Stimulated activated CD4-positive, alpha-beta T cell treated with anti-CD3 and anti-CD28 coated beads, Interleukin-2, amount 100 ng/mL, for 24 hours (primary cell): ENCODE data around the gene FCHSD2.
"Not testable (repeated sequence)": the region's sequence is repeated elsewhere in the genome, so short reads cannot be mapped to it uniquely, and the experiment has no call there.

Experiments
- DNase-seq, 2 donors: peaks; one replicate each; pipeline ENCODE4 v3.0.0-alpha.2; 2020

FCHSD2 gene

DNA sequence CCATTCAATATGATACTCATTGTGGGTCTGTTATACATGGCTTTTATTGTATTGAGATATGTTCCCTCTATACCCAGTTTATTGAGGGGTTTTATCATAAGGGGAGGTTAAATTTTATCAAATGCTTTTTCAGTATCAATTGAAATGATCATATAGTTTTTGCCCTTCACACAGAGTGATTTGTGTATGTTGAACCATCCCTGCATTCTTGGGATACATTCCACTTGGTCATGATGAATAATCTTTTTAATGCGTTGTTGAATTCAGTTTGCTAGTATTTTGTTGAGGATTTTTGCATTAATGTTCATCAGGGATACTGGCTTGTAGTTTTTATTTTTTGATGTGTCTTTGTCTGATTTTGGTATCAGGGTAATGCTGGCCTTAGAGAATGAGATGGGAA is 229.9 kb downstream of the FCHSD2 start:
- no peak for DNase-seq

DNA sequence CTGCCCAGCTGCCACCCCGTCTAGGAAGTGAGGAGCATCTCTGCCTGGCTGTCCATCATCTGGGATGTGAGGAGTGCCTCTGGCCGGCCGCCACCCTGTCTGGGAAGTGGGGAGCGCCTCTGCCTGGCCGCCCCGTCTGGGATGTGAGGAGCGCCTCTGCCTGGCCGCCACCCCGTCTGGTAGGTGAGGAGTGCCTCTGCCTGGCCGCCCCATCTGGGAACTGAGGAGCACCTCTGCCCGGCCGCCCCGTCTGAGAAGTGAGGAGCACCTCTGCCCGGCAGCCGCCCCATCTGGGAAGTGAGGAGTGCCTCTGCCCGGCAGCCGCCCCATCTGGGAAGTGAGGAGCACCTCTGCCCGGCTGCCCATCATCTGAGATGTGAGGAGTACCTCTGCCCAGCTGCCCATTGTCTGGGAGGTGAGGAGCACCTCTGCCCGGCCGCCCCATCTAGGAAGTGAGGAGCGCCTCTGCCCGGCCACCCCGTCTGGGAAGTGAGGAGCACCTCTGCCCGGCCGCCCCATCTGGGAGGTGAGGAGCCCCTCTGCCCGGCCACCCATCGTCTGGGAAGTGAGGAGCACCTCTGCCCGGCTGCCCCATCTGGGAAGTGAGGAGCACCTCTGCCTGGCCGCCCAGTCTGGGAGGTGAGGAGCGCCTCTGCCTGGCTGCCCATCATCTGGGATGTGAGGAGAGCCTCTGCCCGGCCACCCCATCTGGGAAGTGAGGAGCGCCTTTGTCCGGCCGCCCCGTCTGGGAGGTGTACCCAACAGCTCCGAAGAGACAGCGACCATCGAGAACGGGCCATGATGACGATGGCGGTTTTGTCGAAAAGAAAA is 232.3 kb downstream of the FCHSD2 start:
- DNase-seq, result not testable (repeated sequence)

DNA sequence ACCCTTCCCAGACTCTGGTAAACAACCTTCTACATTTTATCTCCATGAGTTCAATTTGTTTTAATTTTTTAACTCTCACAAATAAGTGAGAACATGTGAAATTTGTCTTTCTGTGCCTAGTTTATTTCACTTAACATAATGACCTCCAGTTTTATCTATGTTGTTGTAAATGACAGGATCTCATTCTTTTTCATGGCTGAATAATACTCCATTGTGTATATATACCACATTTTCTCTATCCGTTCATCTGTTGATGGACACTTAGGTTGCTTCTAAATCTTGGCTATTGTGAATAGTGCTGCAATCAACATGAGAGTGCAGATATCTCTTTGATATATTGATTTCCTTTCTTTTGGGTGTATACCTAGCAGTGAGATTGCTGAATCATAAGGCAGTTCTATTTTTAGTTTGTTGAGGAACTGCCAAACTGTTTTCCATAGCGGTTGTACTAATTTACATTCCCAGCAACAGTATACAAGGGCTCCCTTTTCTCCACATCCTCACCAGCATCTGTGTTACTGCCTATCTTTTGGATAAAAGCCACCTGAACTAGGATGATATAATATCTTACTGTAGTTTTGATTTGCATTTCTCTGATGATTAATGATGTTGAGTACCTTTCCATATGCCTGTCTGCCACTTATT is 234.0 kb downstream of the FCHSD2 start:
- no peak for DNase-seq

DNA sequence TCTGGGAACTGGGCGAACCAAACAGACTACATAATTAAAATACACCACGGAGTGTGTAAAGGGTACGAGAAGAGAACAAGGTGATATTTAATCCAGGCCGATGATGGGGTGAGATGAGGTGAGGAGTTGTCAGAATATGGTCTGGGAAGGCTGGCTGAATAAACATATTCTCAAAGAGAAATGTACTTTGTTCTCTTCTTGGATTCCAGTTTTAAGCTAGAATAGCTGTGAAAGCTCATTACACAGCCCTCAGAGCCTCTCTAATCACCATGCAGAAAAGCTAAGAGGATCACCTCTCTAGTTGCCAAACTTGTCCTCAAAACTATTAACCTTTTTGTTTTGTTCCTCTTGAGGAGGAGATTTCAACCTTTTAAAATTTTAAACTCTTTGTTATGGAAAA is 238.1 kb downstream of the FCHSD2 start:
- no peak for DNase-seq

DNA sequence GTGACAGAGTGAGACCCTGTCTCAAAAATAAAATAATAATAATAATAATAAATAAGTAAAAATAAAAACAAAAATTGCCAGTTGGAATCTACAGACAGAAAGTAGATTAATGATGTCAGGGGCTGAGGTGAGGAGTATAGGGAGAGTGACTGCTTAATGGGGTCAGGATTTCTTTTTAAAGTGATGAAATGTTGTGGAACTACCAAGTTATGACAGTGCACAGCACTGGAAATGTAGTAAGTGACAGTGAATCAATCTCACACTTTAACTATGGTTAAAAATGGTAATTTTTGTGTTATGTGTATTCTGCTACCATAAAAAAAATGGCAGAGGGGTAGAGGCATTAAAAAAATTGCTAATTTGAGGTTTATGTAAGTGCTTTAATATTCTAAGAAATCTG is 240.7 kb downstream of the FCHSD2 start:
- no peak for DNase-seq

DNA sequence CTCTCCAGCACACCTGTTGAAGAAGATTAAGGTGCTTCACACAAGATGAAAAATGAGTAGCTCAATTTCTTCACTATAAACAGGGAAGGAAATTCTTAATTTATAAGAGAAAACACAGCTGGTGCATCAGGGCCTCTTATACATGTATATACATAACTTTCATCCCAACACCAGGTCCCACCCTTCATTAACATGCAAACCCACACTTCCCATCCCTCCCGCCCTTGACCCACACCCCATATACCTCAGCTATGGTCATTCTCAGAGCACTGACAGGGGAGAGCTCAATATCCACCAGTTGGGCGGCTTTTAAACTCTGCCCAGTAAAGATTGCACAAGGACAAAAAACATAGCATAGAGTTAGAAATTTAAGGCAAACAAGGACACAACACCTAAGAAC is 242.1 kb downstream of the FCHSD2 start:
- DNase-seq, result no peak

DNA sequence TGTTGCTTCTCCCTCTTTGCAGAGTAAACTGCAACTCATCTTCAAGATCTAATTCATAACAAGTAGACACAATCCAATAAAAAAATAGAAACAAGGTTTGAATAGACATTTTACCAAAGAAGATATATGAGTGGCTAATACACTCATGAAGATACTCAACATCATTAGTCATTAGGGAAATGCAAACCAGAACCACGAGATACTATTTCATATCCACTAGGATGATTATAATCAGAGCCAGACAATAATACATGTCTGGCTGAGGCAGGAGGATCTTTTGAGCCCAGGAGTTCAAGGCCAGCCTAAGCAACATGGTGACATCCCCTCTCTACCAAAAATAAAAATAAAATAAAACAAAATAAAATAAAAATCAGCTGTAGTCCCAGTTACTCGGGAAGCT is 242.9 kb downstream of the FCHSD2 start:
- DNase-seq, result no peak

DNA sequence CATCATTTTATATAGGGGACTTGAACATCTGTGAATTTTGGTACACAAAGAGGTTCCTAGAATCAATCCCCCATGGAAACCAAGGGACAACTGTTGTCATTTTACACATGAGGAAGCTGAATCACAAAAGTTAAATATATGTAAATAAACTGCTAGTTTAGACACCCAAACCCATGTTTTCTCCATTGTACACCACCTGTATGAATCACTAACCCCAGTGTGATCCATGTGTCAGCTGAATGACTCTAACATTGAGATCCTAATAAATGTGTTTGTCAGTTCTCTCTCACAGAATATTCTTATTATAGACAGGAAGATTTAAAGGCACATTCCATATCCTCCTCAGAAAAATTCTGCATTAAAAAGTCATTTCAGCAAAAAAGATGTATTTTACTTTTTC is 244.6 kb downstream of the FCHSD2 start:
- no peak for DNase-seq

DNA sequence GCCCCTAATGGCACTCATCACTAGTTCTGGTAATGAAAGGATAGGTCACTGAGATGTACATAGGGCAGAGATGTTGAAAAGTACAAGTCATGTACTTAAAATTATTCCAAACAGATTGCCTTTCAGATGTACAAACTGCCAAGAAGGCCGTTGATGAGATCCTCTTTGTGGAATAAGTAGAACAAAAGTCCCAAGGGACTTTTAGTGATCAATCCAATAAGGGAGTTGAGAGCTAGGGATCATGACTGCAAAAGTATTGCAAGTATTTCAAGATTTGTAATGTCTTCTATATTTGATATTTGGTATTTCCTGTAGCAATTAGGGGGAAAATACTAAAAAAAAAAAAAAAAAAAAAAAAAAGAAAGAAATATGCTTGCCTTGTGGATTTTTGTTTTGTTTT is 245.7 kb downstream of the FCHSD2 start:
- no peak for DNase-seq

DNA sequence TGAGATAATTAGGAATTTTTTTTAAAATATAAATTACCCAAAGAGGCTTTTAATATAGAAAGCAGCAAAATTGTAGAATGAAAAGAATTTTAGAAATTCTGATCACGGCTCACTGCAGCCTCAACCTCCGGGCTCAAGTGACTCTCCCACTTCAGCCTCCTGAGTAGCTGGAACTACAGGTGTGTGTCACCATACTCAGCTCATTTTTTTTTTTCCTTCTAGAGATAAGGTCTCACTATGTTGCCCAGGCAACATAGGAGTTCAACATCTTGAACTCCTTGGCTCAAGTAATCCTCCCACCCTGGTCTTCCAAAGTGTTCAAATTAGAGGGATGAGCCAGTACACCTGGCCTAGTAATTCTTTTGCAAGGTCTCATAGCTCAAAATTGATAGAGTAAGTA is 251.2 kb downstream of the FCHSD2 start:
- no peak for DNase-seq

DNA sequence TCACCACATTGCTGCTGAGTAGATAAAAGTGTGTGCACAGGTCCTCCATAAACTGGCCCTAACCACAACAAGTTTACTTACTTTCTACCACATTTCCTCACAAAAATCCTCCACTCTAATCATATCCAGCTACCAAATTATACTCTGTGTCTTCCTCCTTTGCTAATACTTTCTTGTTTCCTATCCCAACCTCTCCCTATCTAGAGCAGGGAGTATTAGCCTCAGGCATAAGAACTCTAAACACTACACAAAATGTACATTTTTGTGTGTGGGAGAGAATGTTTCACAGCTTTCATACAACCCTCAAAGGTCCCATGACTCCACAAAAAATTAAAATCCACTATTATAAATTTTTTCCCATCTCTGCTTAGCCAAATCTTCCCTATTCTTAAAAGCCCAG is 255.5 kb downstream of the FCHSD2 start:
- DNase-seq, result no peak

DNA sequence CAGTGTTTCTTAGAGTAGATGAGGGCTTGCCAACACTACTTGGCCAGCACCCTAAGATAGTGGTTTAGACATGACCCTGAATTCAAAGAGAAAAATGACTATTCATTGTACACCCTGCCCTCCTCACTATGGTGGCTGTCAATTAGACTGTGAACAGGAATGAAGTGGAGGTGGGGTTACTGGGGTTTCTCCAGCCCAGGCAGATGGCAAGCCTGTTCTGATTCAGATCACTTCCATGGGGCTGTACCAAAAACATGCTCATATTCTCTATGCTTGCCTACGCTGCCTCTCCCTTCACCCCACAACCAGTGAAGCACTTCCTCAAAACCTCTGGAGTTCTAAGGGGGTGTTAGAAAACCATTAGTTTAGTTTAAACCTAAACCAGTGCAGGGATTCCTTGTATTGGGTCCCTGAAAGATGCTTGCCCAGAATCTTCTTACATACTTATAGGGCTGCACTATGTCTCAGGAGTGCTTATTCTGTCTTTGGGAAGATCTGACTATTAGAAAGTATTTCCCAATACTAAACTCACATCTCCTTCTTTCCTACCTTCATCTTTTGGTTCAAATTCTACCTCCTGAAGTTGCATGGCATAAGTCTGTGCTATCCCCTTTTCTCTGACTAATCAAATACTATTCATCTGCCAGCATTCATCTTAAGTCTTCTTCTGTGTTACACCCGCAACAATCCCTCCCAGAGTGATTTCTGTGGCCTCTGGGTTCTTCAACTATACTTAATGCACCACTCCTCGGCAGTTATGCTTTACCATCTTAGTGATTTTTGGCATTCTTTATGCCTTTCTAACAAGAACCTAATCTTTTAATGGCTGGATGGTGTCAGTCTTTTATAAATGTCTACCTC is 256.1 kb downstream of the FCHSD2 start:
- DNase-seq, result no peak

DNA sequence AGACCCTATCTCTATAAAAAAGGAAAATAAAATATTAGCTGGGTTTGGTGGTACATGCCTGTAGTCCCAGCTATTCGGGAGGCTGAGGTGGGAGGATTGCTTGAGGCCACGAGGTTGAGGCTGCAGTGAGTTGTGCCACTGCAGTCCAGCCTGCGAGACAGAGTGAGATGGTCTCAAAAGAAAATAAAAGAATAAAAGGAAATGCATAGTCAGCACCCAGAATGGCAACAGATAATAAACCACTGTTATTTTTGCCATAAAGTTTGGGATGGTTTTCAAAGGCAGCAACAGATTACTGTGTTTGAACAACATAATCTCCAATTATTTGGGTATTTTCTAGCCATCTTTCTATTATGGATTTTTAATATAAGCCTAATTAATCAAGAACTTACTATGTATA is 266.0 kb downstream of the FCHSD2 start:
- no peak for DNase-seq

DNA sequence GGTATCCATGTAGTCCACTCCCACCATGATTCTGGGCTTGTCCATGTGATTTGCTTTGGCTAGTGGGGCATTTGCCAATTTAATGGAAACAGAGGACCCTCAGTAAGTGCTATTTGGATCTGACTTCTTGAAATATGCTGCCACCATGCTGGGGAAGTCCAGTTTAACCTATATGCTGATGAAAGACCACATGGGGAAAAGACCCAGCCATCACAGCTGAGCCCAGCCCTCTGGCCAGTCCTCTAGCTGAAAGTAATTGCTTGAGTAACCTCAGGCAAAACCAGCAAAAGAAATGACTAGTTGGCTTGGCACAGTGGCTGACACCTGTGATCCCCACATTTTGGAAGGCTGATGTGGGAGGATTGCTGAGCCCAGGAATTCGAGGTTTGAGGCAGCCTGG is 266.4 kb downstream of the FCHSD2 start:
- DNase-seq, result no peak

DNA sequence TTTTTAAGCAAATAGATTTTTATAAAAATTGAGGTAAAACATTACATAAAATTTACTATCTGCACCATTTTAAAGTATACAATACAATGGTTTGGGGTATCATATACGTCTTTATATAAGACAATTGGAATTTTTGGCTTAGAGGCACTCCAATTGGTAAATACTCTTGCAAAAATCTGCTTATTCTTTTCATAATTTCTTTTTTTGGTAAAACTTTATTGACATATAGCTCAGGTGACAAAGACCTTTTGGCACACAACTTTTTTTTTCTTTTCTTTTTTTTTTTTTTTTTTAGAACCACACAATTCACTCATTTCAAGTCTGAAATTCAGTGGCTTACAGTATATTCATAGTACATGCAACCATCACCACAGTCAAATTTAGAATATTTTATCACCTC is 270.1 kb downstream of the FCHSD2 start:
- DNase-seq, result no peak

DNA sequence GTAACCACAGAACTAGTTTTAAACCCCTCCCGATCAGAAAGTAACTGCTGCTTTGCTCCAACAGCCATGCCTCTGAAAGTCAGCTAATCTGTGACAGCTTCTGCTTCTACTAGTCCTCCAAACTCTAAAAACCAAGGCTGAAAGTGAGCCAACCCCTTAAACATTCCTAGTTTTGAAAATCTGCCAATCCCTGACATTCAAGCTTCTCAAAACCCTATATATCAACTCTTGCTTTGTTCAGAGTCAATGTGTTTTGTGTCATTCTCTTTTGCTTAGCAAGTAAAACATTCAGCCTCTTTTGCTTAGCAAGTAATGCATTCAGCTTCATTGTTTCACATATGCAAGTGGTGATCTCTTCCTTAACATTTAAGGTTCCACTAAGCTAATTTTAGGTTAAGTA is 271.0 kb downstream of the FCHSD2 start:
- DNase-seq, result no peak

DNA sequence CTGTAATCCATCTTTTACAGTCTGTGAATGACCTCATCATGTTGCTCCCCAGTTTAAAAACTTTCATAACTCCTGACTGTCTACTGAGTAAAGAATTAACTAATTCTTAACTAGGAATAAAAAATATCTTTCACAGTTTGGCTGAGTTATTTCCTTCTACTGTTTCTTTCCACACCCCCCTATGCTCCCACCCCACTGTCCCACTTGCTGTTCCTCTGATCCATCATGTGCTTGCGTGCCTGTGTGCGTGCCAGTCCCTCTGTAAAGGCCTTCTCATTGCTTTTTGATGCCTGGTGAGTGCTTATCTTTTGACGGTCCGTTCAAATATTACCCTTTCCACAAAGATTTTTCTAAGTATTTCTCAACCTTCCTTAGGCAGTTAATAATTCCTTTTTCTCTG is 272.3 kb downstream of the FCHSD2 start:
- DNase-seq, result no peak

DNA sequence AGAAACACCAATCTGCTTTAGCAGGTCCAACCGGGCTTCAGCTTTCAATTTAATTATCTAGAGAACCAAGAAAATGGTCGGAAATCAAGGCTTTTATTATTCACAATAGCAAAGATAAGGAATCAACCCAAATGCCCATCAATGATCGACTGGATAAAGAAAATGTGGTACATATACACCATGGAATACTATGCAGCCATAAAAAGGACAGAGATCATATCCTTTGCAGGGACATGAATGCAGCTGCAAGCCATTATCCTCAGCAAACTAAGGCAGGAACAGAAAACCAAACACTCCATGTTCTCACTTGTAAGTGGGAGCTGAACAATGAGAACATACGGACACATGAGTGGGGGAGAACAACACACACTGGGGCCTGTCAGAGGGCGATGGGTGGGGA is 274.1 kb downstream of the FCHSD2 start:
- no peak for DNase-seq

DNA sequence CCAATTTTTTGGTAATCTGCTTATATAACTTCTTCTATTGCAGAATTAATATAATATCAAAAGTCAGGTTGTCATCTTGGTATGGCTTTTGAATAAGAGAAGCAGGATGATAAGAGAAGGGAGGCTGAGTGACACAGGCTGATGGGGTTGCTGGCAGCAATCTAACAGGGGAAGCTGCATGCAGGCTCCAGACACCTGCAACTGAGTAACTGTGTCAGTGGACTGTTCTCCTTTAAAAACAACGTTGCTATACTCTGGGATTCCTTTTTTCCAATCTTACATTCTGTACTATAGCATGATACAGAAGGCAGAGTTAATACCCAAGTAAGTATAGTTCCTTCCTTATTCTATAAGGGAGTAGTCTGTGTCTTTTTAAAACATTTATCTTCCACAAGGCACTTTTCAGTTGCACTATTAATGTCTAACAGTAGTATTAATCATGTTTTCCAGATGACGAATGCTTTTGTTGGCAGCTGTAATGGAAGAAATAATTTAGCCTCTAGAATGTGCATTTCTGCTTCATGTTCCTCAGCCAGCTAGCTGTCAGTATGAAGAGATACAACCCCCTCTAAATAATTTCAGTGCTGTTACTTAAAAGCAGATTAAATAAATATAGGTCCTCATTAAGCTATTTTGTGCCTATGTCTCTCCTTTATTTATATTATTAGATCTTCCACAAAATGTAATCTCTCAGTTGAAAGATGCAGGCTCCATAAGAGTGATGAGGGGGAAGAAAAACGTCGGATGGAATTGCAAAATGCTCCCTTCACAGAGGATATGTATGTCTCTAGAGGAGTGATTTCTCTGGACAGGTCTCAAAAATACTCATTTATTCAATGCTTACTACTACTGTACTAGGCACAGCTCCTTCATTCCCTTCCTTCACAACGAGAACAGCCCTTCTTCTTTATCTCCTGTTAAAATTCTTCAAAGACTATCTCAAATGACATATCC is 277.1 kb downstream of the FCHSD2 start:
- DNase-seq, result no peak

DNA sequence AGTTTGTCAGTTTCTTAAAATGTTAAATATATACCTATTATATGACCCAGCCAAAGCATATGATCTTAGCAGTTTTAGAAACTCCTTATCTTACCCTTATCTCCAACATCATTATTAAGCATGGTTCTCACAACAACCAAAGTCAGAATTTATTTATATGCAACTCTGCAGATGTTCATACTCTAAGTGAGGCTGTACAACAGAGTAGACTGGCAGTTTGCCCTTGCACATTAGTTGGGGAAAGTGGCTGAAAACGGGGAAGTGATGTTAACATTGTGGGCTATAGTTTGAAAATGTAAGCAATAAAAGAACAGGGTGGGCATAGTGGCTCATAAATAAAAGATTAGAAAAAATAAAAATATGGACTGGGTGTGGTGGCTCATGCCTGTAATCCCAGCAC is 278.2 kb downstream of the FCHSD2 start:
- DNase-seq, result no peak

DNA sequence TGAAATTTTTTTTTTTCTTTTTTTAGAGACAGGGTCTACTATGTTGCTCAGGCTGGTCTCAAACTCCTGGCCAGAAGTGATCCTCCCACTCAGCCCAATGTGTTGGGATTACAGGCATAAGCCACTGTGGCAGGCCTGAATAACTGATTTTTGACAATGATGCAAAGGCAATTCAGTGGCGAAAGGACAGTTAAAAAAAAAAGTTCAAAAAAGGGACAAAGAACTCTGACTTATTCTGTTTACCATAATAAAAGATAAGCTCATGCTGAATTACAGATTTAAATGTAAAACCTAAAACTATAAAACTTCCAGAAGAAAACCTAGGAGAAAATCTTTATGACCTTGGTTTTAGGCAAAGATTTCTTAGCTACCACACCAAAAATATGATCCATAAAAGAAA is 279.0 kb downstream of the FCHSD2 start:
- no peak for DNase-seq

DNA sequence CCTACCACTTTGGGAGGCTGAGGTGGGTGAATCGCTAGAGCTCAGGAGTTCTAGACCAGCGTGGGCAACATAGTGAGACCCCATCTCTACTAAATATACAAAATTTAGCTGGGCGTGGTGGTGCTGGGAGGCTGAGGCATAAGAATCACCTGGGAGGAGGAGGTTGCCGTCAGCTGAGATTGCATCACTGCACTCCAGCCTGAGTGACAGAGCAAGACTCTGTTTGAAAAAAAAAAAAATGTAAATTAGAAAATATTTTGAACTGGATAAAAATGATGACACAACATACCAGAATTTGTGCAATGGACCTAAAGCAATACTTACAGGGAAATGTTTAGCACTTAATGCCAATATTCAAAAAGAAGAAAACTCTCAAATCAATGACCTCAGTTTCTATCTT is 281.5 kb downstream of the FCHSD2 start:
- no peak for DNase-seq

DNA sequence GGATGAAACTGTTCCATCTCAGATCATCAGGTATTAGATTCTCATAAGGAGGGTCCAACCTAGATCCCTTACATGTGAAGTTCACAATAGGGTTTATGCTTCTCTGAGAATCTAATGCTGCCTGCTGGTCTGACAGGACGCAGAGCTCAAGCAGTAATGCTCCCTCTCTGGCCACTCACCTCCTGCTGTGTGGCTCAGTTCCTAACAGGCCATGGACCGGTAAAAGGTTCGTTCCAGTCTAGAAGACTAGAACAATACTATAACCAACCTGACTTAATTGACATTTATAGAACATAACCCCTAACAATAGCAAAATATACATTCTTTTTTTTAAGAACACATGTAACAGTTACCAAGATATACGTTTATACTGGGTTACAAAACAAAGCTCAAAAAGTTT is 282.1 kb downstream of the FCHSD2 start:
- no peak for DNase-seq
